ENCODE measurements around the gene FLVCR1.

Gene FLVCR1

DNA sequence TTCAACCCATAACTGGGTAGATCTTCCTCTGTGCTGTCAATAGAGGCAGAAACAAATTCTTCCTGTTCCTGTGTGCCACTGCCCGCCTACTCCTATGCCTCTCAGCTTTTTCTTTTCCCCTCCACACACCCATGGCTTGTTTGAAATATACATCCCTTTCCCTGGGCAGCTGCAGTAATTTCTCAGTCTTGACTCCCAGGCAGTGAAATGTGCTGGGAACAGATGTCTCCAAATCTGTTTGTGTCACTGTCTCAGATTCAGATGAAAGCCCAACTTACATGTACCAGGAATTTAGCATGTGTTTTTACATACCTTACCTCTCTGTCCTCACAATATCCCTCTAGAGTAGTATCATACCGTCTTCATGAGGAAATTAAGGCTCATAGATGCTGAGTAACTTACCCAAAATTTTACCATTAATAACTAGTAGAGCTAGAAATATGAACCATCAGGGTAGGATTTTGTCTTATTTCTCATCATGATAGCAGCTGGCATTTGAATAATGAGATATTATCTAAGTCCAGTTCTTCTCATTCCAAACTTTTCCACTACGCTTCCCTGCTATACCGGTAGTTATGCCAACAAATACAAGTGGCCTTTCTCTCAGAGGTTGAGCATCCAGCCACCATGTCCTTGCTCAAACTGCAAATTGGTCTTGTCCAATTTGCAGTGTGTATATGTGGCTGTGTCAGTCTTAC, 87.5 kb downstream of the FLVCR1 start:
- DNase-seq (ENCODE audit: low spot score) = no peak

GRCh38 chr1:212946872-212947271, 88.8 kb downstream of the FLVCR1 start:
- DNase-seq (ENCODE audit: low spot score) = no peak
